ENCODE results near the gene PANX2.
"Not testable (repeated sequence)": the region's sequence is repeated elsewhere in the genome, so short reads cannot be mapped to it uniquely, and the experiment has no call there.

PANX2 gene, protein sequence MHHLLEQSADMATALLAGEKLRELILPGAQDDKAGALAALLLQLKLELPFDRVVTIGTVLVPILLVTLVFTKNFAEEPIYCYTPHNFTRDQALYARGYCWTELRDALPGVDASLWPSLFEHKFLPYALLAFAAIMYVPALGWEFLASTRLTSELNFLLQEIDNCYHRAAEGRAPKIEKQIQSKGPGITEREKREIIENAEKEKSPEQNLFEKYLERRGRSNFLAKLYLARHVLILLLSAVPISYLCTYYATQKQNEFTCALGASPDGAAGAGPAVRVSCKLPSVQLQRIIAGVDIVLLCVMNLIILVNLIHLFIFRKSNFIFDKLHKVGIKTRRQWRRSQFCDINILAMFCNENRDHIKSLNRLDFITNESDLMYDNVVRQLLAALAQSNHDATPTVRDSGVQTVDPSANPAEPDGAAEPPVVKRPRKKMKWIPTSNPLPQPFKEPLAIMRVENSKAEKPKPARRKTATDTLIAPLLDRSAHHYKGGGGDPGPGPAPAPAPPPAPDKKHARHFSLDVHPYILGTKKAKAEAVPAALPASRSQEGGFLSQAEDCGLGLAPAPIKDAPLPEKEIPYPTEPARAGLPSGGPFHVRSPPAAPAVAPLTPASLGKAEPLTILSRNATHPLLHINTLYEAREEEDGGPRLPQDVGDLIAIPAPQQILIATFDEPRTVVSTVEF

DNA sequence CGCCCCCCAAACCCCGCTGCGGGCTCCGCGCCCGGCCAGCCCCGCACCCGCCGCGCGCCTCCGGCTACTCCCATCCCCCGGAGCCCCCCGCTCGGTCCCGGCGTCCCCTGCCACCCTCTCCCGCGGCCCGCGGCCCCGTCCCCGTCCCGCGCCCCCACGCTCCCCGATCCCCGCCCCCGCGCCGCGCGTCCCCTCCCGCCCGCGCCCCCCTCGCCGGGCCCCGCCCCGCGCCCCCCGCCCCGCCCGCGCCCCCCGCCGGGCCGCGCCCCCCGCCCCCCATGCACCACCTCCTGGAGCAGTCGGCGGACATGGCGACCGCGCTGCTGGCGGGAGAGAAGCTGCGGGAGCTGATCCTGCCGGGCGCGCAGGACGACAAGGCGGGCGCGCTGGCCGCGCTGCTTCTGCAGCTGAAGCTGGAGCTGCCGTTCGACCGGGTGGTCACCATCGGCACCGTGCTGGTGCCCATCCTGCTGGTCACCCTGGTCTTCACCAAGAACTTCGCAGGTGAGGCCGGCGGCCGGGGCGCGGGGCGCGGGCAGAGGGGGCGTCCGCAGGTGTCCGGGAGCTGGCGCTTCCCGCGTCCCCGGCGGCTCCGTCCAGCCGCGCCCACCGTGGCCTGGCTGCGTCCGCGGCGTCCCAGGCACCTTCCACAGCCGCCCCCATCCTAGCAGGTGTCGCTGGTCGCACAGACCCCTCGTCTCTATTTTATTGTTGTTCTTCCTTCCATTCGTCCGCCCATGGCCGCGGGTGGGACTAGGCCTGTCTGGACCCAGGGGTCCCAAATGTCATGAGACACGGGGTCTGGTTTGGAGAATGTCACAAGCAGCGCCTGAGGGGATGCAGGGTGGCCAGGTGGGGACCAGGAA lies at the start of gene PANX2:
Gene PANX2 (plus strand): TSS at position 279 of the 866 bp plus-strand sequence. CDS start 0 bp downstream, at position 279.
- no peak for DNase-seq

DNA sequence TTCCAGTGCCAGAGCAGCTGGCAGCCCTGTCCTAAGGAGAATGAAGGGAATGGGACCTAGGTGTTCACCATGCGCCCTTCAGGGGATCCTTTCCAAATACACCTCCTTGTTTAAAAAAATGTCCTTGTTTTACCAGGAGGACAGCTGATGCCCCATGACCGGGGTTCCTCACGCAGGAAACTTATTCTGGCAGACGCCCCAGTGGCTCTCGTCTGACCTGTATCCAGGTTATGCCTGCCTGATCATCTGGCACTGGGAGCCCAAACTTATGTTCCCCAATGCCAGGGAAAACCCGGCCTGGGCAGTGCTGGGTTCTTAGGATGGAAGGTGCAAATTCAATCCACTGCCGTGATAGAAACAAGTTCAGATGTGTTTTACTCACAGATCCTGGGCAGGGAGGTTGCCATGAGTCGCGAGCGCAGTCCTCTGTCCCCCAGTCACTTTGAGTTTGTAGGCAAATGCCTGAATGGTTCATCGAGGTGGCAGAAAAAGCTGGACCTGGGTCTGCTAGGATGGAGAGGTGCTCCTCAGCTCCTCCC lies 49.3 kb upstream of the PANX2 start:
- no peak for DNase-seq

DNA sequence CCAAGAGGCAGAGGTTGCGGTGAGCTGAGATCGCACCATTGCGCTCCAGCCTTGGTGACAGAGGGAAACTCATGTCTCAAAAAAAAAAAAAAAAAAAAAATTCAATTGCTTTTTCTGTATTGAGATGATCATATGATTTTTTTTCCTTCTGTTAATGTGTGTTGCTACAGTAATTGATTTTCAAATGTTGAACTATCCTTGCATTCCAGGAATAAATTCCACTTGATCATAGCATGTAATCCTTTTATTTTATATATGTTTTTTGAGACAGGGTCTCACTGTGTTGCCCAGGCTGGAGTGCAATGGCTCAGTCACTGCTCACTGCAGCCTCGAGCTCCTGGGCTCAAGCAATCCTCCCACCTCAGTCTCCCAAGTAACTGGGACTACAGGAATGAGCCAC lies 47.4 kb upstream of the PANX2 start:
- DNase-seq: no peak

DNA sequence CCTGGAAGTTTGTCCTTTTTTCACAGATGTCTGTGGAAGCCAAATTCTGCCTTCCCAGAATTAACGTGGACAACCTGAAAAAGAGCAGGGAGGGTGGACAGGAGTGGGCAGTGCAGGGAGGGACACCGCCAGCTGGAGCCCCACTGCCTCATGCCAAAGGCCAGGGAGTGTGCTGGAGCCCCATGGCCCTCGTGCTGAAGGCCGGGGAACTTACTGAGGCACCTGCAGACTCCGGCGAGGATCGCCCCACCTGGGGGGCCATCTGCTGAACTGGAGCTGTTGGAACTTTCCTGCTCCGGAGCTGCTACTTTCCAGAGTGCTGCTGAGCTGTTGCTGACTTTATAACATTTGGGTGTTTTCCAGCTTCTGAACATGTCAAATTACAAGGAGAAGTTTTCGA lies 45.5 kb upstream of the PANX2 start:
- no peak for DNase-seq

DNA sequence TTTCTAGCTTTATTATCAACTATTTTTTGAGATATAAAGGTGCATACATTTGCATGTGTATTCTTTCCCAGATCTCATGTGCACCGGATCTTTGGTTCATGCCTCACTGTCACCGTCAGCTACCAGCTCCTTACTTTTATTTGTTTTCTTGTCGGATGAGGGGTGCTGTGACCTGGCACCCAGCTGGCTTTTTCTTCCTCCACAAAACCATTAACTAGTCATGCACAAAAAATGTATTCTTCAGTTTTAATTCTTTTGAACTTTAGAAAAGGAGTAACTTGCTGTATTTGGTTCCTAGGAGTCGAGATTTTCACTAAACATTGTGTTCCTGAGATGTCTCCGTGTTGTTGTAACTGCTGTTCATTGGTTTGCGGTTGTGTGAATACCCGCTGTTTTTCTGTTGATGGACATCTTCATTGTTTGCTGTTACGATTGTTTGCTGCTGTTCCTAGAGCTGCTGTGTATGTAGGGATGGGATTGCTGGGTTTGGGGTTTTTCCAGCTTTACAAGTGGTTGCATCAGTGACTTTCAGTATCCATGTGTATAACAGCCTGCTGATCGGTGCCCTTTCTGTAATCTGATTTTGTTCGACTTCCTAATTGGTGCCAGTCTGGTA lies 41.3 kb upstream of the PANX2 start:
- no peak for DNase-seq

DNA sequence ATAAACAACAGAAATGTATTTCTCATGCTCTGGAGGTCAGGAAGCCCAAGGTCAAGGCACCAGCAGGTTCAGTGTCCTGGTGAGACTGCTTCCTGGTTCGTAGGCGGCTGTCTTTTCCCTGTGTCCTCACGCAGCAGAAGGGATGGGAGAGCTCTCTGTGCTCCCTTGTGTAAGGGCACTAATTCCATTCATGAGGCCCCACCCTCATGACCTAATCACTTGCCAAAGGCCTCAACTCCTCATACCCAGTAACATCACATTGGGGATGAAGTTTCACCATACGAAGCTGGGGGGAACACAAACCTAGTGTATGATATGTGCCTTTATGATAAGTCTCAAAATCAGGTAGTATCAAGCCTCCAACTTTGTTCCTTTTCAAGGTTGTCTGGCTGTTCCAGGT lies 38.6 kb upstream of the PANX2 start:
- DNase-seq: no peak

DNA sequence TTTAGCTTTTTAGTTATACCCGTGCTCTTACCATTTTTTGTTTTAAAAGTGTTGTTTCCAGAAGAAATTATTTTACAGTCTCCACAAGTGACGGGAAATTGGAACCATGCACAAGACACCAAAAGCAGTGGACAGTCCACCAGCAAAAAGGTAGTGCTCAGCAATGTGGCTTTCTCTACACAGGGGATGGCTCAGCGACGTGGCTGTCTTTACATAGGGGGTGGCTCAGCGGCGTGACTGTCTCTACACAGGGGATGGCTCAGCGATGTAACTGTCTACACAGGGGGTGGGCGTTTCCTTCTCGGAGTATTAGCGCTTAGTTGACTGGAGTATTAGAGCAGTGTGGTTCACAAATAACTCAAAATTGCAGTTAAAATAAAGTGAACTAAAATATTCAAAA lies 36.0 kb upstream of the PANX2 start:
- DNase-seq: no peak

DNA sequence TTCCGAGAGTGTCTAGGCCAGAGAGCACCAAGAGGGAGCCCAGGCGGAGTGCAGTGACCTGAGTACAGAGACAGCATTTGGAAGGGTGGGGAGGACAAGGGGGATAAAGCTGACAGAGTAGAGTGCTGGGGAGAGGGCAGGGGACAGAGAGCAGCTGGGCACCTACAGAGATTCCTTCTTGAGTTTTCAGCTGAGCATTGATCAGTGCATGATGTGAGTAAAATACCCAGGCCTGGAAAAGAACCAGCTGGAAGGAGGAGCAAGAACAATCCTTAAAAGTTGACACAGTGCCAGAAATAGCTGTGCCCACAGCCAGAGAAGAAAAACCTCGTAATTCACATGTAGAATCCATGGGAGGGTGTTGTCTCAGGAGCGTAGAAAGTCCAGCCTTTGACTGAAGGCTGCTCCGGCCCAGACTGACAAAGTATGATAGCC lies 33.9 kb upstream of the PANX2 start:
- no peak for DNase-seq

DNA sequence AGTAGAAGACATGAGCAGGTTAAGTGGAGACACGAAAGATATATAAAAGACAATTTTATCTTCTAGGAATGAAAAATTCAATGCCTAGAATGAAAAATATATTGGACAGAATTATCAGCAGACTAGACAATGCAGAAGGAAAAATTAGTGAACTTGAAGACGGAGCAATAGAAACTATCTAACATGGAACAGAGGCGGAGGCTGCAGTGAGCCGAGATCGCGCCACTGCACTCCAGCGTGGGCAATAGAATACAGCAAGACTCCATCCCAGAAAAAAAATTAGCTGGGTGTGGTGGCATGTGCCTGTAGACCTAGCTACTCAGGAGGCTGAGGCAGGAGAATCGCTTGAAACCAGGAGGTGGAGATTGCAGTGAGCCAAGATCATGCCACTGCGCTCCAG lies 33.3 kb upstream of the PANX2 start:
- DNase-seq: not testable (repeated sequence)

DNA sequence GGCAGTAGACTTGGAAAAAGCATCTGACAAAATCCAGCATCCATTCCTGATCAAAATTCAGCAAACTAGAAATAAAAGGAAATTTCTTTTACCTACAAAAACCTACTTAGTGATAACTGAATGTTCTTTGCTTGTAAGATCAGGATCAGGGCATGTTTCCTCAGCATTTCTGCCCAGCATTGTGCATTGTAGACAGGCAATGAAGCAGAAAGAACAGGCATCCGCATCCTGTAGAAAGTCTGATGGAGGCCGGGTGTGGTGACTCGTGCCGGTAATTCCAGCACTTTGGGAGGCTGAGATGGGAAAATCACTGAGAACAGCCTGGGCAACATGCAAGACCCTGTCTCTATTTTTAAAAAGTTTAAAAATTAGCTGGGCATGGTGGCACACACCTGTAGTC lies 32.5 kb upstream of the PANX2 start:
- no peak for DNase-seq

DNA sequence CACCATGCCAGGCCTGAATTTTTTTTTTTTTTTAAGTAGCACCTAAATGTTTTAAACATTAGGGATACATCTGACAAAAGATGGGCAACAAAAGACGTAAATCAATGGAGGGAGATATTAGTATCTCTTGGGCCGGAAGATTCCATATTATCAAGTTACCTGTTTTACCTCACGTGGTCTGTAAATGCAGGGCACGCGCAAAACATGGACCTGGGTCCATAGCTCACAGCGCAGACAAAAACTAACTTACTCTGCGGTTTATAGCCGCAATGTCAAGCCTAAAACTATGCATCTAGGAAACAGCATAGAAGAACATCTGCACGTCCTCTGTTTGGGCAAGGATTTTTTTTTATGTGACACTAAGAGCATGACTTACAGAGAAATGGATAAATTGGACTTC lies 31.5 kb upstream of the PANX2 start:
- no peak for DNase-seq

DNA sequence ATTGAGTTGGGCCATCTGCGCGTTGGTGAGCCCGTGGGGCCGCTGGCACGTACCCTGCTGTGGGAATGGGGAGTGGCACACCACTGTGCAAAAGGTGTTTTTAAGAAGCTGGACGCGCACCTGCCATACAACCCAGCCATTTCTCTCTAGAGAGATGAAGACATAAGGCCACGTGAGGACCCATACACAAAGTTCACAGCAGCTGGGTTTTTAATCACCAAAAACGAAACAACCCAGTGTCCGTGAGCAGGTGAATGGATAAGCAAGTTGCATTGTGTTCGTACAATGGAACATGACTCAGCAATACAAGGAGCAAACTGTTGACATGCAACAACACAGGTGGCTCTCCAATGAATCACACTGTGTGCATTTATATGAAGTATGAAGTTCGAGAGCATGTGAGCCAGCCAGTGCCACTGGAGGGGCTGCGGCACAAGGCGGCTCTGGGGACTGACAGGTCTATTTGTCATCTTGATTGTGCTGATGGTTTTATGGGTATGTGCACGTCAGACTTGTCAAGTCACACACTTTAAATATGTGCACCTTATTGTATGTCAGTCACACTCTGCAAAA lies 30.6 kb upstream of the PANX2 start:
- no peak for DNase-seq

DNA sequence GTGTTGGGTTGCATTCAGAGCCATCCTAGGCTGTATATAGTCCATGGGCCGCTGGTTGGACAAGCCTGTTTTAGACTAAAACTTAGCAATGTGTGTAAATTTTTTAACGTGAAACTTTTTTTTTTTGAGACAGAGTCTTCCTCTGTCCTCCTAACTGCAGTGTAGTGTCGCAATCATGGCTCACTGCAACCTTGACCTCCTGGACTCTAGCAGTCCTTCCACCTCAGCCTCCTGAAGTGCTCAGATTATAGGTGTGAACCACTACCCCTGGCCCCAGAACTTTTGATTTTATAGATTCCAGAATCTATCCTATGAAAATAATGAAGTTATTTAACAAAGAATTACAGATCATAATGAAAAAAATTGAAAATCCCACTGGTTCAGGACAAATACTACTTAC lies 29.9 kb upstream of the PANX2 start:
- DNase-seq: no peak

DNA sequence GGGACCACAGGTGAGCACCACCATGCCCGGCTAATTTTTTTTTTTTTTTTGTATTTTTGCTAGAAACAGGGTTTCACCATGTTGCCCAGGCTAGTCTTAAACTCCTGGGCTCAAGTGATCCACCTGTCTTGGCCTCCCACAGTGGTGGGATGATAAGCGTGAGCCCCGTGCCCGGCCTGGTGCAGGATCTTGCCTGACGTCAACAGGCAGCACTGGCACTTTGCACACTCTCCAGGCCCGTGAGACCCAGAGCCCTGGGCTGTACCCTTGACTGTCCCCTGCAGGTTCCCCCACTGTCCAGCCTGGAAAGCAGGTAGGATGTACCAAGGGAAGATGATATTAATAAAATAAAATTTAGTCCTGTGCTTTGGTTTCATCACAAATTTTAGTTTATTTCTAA lies 29.1 kb upstream of the PANX2 start:
- no peak for DNase-seq

DNA sequence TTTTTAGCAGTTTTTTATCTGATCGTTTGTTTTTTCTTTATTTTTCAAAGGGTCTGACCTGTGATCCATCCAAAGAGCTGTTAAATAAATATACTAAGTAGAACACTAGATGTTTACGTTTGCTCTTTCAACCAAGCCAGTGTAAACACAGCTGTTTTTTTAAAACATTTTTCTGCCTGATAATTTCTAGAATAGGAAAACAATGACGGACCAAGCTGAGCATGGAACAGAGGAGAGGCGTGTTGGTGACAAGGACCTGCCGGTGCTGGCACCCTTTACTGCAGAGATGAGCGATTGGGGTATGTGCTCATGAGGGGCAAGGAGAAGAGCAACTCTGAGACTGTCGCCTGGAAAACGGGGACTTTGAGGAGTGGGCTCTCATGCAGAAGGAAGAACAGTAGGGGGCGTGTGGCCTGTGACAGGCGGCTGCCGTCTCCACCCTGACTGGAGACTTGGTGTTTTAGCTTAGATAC lies 28.6 kb upstream of the PANX2 start:
- no peak for DNase-seq

DNA sequence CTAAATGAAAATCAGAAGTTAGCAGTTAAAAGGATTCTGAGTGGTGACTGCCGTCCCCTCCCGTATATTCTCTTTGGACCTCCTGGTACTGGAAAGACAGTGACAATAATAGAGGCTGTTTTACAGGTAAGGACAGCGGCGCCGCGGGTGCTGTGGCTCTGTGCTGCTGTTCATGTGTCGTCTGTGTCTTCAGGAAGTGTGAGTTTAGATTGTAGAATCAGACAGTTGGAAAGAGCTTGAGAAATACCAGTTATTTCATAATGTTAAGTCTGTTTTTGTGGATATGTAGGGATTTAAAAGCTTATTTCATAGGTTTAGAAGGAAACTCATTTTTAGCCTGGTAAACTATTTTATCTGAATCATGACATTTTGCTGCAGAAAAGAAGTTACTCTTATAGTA lies 27.4 kb upstream of the PANX2 start:
- DNase-seq: no peak

DNA sequence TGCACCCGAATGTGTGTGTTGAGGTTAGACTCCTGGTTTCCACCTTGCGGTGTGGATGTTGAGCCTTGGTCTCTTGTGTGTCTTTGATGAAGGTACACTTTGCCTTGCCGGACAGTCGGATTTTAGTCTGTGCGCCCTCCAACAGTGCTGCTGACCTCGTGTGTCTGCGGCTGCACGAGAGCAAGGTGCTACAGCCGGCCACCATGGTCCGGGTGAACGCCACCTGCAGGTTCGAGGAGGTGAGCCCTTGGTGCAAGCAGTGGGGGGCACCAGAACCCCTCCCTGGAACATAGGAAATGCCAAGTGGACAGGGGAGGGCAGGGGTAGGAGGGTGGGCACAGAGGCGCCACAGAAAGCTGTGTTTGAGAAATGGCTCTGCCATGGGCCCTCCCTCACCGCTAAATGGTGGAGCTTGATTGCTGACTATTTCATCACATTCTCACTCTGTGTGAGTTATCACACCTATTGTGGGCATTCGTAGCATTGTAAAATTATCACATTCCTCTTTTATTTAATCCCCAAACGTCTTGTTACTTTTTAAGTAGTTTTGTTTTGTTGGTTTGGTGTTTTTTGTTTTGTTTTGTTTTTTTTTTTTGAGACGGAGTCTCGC lies 26.4 kb upstream of the PANX2 start:
- no peak for DNase-seq

DNA sequence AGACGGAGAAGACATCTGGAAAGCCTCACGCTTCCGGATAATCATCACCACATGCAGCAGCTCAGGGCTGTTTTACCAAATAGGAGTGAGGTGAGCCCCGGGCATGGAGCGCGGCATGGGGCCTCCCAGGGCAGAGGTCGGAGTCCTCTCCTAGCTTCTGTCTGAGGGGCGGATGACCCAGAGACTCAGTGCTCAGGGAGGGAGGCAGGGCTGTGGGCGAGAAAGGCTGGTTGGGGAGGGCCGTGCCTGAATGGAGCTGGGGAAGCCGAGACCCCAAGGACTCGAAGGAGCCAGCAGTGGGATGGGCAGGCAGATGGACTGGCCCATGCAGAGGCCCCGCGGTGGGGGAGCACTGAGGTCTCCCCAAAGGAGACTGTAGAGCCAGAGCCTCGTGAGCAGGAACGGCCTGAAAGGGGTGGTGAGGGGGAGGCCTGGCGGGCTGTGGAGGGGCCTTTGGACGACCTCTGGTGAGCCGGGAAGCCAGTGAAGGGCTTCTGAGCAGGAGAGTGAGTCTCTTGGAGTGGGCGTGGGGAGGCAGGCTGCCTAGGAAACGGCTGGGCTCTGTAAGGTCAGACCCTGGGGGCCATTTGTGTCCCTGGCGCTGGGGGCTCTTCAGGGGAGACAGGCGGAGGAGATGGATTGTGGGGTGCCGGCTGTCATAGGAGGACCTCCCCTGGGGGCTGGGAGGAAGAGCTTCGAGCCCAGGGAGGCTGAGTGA lies 24.7 kb upstream of the PANX2 start:
- DNase-seq: no peak

DNA sequence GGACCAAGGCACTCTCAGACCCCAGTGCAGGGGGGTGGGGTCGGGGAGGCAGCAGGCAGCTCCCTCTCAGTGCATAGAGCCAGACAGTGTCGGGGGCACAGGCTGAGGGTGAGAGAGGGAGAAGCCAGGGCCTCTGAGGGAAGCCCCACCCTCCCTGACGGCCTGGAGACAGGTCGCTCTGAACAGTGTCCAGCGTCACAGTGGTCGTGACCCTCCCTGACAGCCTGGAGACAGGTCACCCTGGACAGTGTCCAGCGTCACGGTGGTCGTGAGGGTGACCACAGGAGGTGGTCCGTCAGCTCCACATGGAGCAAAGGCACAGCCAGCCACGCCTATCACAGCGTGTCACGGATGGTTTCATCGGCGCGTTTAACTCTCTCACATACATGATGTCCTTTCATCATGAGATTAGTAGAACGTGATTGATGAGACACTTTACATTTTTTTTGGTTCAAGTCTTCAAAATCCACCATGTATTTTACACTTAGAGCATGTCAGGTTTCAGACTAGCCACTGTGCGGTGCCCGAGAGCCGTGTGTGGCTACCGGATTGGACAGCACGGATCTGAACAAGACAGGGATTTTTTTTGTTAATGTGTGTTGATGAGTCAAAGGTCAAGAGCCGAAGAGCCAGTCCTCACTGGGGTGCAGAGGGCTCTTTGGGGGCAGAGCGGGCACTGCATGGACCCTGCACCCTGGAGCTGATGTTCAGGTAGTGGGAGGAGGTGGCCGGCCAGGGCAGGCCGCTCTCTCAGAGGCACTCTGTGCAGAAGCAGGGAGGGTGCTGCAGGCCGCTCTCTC lies 23.9 kb upstream of the PANX2 start:
- DNase-seq: peak; percentile 68 to 76
